Activated CD4-positive, alpha-beta memory T cell treated with anti-CD3 and anti-CD28 coated beads, Interleukin-2, amount 10 ng/mL, durations not matched to agents 7 days and 5 days (primary cell): ENCODE data around the gene HSPA6. TPM values are rescaled to one million over a fixed set of nuclear protein-coding genes. Genes with fewer than 3 reads are reported as not detected.
"Not testable (repeated sequence)": the region's sequence is repeated elsewhere in the genome, so short reads cannot be mapped to it uniquely, and the experiment has no call there.

Source experiments
- CTCF ChIA-PET: fragments of 350-600 bp; sonication (Branson Sonifier 250); formaldehyde crosslinking; loops from one replicate; lab custom pipeline; 2021; ENCODE audit warnings: antibody characterized with exemption, inconsistent platforms; lab: Charles Lee
- POLR2A ChIA-PET: fragments of 350-600 bp; sonication (Branson Sonifier 250); formaldehyde crosslinking; loops from one replicate; lab custom pipeline; 2021; ENCODE audit warnings: antibody characterized with exemption; lab: Charles Lee
- DNase-seq: peaks from one replicate; pipeline ENCODE4 v3.0.0-alpha.2; 2020
- H3K27ac Mint-ChIP-seq: one replicate; pipeline ENCODE4 v1.8.0; 2021; ENCODE audit warnings: mild to moderate bottlenecking, mixed read lengths
- H3K27me3 Mint-ChIP-seq: one replicate; pipeline ENCODE4 v1.8.0; 2021; ENCODE audit warnings: mixed read lengths
- H3K36me3 Mint-ChIP-seq: one replicate; pipeline ENCODE4 v1.8.0; 2021; ENCODE audit warnings: low read depth, mixed read lengths
- H3K4me1 Mint-ChIP-seq: one replicate; pipeline ENCODE4 v1.8.0; 2021; ENCODE audit warnings: mixed read lengths
- H3K4me3 Mint-ChIP-seq: one replicate; pipeline ENCODE4 v1.8.0; 2021; ENCODE audit warnings: mild to moderate bottlenecking, mixed read lengths
- H3K9me3 Mint-ChIP-seq: one replicate; pipeline ENCODE4 v1.8.0; 2021; ENCODE audit warnings: mixed read lengths
- total RNA-seq, 2 experiments: library from RNA; stranded (reverse); gene quantifications; one replicate each; pipeline ENCODE4 v1.2.3, GENCODE V29; 2021

Gene HSPA6
- total RNA-seq, 2 experiments from 2014 or later, result 0.91 to 1.2 TPM

DNA sequence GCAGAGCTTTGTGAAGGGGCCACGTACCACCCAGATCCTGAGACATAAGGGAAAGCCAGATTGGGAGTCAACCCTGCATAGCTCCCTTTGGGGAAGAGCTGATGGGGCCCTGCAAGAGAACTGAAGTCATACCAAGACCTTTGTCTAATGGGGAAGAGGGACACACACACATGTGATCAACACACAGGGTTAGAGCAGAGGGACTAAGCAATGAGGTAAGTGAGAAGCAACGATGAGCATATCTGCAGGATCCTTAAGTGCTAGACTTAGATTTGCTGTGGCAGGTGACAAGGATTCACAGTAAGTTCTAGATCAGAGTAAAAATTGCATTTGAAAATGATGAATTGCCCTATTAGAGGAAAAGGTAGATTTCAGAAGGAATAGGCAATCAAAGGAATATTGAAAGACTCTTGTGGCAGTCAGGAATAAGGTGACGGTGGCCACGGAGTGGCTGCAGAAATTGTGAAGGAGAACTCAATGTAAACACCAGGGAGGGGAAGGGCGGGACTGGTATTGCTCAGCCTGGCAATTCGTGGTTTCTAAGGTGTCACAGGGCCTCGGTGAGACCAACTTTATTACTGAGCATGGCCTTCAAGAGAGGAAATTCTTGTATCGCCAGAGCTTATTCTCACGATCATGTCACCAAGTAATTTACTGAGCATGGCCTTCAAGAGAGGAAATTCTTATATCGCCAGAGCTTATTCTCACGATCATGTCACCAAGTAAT lies 20.8 kb downstream of the HSPA6 start:
- H3K9me3 Mint-ChIP-seq, H3K4me3 Mint-ChIP-seq, CTCF ChIA-PET, H3K27me3 Mint-ChIP-seq, POLR2A ChIA-PET, H3K36me3 Mint-ChIP-seq: not testable (repeated sequence)
- H3K27ac Mint-ChIP-seq, result peak overlapping the region; percentile 76
- DNase-seq, result peak; percentile 48
- peaks cover 62% of the 10 kb centered on the region for H3K4me1 Mint-ChIP-seq

DNA sequence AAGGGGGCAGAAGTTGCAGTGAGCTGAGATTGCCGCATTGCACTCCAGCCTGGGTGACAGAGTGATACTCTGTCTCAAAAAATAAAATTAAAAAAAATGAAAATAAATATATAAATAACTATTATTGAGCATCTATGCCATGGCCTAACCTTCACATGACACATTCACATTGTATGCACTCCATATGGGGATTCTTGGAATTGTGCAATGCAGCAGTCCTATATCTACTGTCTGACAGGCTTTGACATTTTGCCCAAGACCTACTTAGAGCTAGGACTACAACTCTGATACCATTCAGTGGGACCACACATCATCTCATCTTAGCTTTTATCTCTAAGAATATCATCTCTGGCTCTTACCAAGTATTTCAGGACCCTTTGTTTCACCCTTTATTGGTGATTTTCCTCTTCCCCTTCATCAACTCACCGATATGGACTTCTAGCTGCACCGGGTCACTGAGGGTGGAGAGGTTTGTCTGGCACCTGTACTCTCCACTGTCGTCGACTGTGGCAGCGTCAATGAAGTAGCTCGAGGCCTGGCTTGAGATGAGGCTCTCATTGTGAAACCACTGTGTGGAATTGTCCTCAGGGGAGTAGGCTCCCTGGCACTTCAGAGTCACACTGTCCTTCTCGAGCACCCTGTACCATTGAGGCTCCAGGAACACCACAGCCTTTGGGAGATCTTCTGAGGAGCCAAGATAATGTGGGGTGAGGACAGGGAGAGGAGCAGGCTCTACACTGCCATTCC lies 23.8 kb downstream of the HSPA6 start:
- peaks cover 36% of the 10 kb centered on the region for H3K4me1 Mint-ChIP-seq
- CTCF ChIA-PET, H3K36me3 Mint-ChIP-seq, H3K4me3 Mint-ChIP-seq, DNase-seq, H3K27ac Mint-ChIP-seq, H3K27me3 Mint-ChIP-seq, H3K9me3 Mint-ChIP-seq, POLR2A ChIA-PET: not testable (repeated sequence)

DNA sequence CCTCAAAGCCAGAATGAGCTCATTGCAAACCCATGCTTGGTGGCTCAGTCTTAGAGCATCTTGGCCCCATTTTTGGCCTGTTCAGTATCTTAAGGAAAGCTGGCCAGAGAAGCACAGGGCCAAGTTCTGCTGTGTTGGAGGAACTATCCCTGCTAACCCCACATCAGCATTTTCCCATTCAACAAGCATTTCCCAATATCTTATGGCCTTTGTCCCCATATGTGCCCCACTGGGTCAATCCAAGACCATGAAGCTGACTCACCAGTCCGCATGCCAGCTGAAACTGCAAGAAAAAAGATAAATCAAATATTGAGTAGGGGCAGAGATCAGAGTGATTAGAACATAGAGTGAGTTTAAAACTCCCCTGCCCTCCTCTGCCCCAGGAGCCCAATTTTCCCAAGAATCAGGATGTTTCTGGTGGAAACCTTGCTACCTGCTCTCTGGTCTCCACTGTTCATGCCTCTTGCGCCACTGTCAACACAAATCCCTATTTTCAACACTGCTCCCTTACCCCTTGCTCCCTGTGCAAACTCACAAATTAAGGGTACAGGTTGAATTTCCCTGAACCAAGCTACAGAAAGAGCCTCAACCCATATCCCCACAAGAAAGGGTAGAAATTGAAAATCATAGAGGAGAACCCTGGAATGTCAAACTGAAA lies 24.5 kb downstream of the HSPA6 start:
- H3K27me3 Mint-ChIP-seq, H3K36me3 Mint-ChIP-seq, H3K4me3 Mint-ChIP-seq, POLR2A ChIA-PET, CTCF ChIA-PET, H3K27ac Mint-ChIP-seq, DNase-seq, H3K9me3 Mint-ChIP-seq: not testable (repeated sequence)
- H3K4me1 Mint-ChIP-seq, result peaks cover 32% of the 10 kb centered on the region

DNA sequence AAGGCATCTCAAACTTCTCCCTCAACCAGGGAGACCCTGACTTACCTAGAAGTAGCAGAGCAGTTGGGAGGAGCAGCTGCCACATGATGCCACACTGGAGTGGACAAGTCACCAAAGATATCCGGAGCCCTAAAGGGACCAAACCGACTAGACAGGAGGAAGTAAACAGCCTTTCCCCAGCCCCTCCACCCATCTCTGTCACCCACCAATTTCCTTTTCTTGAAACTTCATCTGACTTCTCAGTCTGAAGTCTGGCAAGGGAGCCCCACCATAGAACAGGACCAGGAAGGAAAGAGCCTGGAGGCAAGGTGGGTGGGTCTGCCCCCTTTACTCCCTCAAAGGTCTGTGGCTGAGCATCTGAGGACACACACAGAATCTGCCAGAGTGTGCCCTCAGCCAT lies 25.3 kb downstream of the HSPA6 start, which contains the start of gene FCGR3A:
Gene FCGR3A, minus strand, starts transcription at position 167 of the 400 bp plus-strand sequence. Its CDS starts 82 bp downstream, at position 85.
- Mint-ChIP-seq H3K9me3 (peaks cover 7% of the 10 kb centered on the region), H3K36me3 (peaks cover 8% of the 10 kb centered on the region), H3K4me3 (no peak within 1 kb of the TSS), H3K27me3 (no peaks in the 10 kb centered on the region), H3K27ac (no peak within 1 kb of the TSS), H3K4me1 (peaks cover 35% of the 10 kb centered on the region)
- ChIA-PET POLR2A (no interaction called here), CTCF (no interaction called here)
- no peak for DNase-seq

DNA sequence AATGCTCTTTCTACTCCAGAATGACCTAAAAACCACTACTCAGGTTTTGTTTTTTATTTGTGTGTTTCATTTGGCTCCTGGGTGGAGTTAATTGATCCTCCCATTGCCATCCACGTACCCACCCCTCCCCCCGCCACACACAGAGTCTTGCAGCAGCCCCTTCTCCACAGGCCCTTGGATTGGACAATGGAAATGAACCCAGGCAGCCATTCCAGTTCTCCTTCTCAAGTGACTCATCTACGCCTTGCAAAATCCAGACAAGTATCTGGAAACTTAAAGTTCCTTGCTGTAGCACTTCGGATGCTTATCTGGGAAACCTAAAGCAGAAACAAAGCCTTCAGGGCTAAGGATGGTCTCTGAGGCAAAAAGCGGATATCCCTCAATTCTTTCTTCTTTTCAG lies 26.6 kb downstream of the HSPA6 start:
- H3K9me3 Mint-ChIP-seq, H3K27me3 Mint-ChIP-seq, H3K4me3 Mint-ChIP-seq, CTCF ChIA-PET, DNase-seq, POLR2A ChIA-PET, H3K27ac Mint-ChIP-seq: not testable (repeated sequence)
- Mint-ChIP-seq H3K4me1 (peaks cover 36% of the 10 kb centered on the region), H3K36me3 (peaks cover 14% of the 10 kb centered on the region)

DNA sequence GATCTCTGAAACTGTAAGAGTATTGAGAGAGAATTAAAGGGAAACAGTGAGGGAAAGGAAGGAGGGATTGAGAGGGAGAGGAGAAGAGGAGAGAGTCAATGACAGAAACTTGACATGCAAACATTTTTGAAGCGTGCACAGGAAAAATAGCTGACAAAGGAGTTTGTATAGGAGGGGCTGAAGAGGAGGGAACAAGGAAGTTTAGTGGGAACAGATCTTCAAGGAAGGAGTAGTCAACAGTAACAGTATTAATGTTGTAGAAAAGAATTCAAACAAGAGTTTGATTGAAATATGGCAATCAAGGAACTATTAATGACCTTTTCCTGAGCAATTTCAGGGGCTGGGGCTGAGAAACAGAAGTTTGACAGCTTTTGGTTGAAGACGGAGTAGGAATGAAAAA lies 29.3 kb downstream of the HSPA6 start:
- CTCF ChIA-PET, H3K27me3 Mint-ChIP-seq, POLR2A ChIA-PET, H3K4me3 Mint-ChIP-seq, DNase-seq, H3K9me3 Mint-ChIP-seq: not testable (repeated sequence)
- H3K4me1 Mint-ChIP-seq, result peaks cover 32% of the 10 kb centered on the region
- peak overlapping the region; percentile 26 for H3K27ac Mint-ChIP-seq
- peaks cover 14% of the 10 kb centered on the region for H3K36me3 Mint-ChIP-seq

DNA sequence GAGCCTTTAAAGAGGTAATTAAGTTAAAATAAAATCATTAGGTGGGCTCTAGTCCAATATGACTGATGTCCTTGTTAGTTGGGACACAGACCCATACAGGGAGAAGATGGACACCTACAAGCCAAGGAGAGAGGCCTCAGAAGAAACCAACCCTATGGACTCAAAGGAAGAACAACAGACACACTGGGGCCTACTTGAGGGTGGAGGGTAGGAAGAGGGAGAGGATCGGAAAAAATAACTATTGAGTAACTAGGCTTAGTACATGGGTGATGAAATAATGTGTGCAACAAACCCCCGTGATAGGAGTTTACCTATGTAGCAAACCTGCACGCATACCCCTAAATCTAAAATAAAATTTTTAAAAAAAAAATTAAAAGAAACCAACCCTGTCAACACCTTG lies 30.0 kb downstream of the HSPA6 start:
- DNase-seq, H3K4me3 Mint-ChIP-seq, H3K9me3 Mint-ChIP-seq, H3K27me3 Mint-ChIP-seq, CTCF ChIA-PET: not testable (repeated sequence)
- POLR2A ChIA-PET, result interaction anchor here (0.7 kb wide), 1 partner anchor 1357 kb away, joined by 3 read pairs; no protein-coding TSS in a partner anchor
- Mint-ChIP-seq H3K4me1 (peaks cover 32% of the 10 kb centered on the region), H3K27ac (peak overlapping the region; percentile 84), H3K36me3 (peaks cover 14% of the 10 kb centered on the region)

DNA sequence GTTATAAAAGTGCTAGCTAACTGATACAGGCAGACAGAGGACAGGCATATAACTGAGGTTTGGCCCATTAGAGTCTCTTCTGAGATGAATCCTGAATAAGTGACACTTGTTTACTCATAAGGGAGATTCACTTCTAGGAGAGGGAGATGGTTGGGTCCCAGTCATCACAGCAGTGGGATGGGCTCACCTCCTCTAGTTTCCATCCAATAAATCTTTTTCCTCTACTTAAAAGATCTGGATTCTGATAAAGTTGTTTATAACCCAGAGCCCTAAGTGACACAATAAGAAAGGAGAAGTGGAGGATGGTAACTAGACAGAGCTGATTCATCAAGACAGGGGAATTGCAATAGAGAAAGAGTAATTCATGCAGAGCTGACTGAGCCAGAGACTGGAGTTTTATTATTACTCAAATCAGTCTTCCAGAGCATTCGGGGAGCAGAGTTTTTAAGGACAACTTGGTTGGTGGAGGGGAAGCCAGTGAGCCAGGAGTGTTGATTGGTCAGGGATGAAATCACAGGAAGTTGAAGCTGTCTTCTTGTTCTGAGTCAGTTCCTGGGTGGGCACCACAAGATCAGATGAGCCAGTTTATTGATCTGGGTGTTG lies 30.6 kb downstream of the HSPA6 start:
- H3K27ac Mint-ChIP-seq, result peak overlapping the region; percentile 84
- peaks cover 26% of the 10 kb centered on the region for H3K4me1 Mint-ChIP-seq
- POLR2A ChIA-PET, result interaction anchor here (0.7 kb wide), 1 partner anchor 1357 kb away, joined by 3 read pairs; no protein-coding TSS in a partner anchor
- H3K4me3 Mint-ChIP-seq, result peak overlapping the region; percentile 23
- CTCF ChIA-PET, H3K27me3 Mint-ChIP-seq, H3K9me3 Mint-ChIP-seq: not testable (repeated sequence)
- peak; percentile 41 for DNase-seq
- H3K36me3 Mint-ChIP-seq, result peaks cover 14% of the 10 kb centered on the region

DNA sequence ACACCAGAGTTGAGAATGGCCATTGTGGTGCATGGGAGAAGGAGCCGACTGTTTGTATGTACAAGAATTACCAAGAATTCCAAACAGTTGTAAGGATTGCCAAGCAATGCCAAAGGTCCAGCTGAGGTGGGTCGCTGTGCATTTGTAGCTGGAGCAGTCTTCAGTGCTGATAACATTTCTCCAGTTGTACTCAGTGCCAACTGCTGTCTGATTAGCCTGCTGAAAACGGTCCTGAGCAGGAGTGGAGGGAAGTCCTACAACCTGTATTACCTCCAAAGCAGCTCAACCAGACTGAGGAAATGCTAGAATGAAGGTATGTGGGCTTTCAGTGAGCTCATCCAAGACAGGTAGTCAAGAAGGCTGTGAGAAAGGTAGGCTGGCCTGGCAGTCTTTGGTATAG lies 31.8 kb downstream of the HSPA6 start:
- peaks cover 11% of the 10 kb centered on the region for H3K36me3 Mint-ChIP-seq
- peaks cover 28% of the 10 kb centered on the region for H3K4me1 Mint-ChIP-seq
- ChIA-PET POLR2A (interaction anchor here (1.1 kb wide), 1 partner anchor 17 kb away, joined by 3 read pairs; no protein-coding TSS in a partner anchor), CTCF (interaction anchor here (0.6 kb wide), 1 partner anchor 133 kb away, joined by 3 read pairs; no protein-coding TSS in a partner anchor)
- H3K9me3 Mint-ChIP-seq, H3K27me3 Mint-ChIP-seq, H3K4me3 Mint-ChIP-seq, DNase-seq: not testable (repeated sequence)
- peak overlapping the region; percentile 65 for H3K27ac Mint-ChIP-seq

DNA sequence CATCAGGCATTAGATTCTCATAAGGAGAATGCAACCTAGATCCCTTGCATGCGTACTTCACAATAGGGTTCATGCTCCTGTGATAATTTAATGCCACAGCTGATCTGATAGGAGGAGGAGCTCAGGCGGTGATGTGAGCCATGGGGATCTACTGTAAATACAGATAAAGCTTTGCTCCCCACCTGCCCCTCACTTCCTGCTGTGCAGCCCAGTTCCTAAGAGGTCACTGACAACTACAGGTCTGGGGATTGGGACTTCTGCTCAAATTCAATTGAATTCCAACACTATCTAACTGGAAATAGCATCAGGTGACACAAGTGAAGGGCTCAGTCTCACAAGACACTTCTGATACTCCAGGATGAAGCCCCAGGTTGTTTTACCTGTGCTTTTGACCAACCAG lies 32.6 kb downstream of the HSPA6 start:
- CTCF ChIA-PET, H3K27ac Mint-ChIP-seq, H3K9me3 Mint-ChIP-seq, POLR2A ChIA-PET, DNase-seq, H3K36me3 Mint-ChIP-seq, H3K4me3 Mint-ChIP-seq, H3K27me3 Mint-ChIP-seq: not testable (repeated sequence)
- H3K4me1 Mint-ChIP-seq, result peaks cover 31% of the 10 kb centered on the region

DNA sequence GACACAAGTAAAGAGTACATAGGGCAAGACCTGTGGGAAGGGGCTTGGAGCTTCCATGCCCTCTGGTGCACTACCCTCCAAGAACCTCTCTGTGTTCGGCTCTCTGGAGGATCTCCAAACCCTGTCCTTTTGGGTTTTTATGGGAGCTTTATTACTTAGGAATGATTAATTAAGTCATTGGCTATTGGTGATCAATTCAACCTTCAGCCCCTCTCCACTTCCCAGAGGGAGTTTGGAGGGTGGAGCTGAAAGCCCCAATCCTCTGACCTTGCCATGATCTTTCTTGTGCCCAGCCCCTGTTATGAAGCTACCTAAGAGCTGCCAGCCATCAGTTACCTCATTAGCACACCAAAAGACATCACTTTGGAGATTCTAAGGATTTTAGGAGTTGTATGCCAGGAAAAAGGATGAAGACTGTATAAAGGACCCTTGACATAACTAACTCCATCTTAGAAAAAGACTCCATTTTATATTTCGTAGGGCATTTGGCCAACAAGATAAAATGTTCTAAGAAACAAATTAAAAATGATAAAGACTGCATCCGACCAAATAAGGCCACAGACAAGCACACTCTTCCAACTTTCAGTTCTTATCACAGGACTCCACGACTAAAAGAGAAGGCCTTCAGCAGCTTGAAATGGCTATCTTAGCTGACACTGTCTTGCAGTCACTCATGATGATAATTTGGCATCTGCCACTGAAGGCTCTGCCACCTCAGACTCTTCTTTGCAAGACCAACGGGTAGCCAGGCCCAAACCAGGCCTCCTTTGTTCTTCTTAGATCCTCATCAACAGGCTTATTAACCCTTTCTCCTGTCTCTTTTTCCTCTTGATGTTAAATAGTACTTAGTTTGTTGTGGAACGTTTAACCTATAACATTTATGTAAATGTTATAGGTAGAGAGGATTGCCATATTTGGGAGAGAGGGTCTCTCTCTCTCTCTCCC lies 33.4 kb downstream of the HSPA6 start:
- POLR2A ChIA-PET, H3K9me3 Mint-ChIP-seq, DNase-seq, H3K36me3 Mint-ChIP-seq, H3K27me3 Mint-ChIP-seq, CTCF ChIA-PET, H3K4me3 Mint-ChIP-seq, H3K27ac Mint-ChIP-seq: not testable (repeated sequence)
- peaks cover 33% of the 10 kb centered on the region for H3K4me1 Mint-ChIP-seq
